HepG2 (cell line): Measurements from ENCODE around the gene S100A10. TPM values are rescaled to one million over a fixed set of nuclear protein-coding genes. Genes with fewer than 3 reads are reported as not detected.
A peak's percentile ranks its signal among the peaks of the same experiment; 100 is the strongest.

Experiments
- ATAC-seq: fragments of 200-7000 bp; cut with Tn5 transposase; 3 replicates; pipeline ENCODE4 v1.9.1; 2020; ENCODE audit warnings: mild to moderate bottlenecking, moderate library complexity
- BruUV-seq: library from RNA; stranded (reverse); fragments of 400-500 nt; replicated peaks from 2 replicates; lab custom pipeline; 2021; lab: Mats Ljungman, UMichigan
- CTCF ChIA-PET: fragments of 300-600 bp; formaldehyde crosslinking; extraction: SDS; loops from one replicate; lab custom pipeline; 2021; ENCODE audit warnings: low total read pairs, inconsistent platforms, low intra/inter-chr PET ratio; lab: Yijun Ruan, JAX
- POLR2A ChIA-PET: fragments of 350-600 bp; sonication (Branson Sonifier 250); formaldehyde crosslinking; loops from one replicate; lab custom pipeline; 2020; ENCODE audit warnings: antibody characterized with exemption, inconsistent platforms; lab: Yijun Ruan, JAX
- DNase-seq: peaks from one replicate; pipeline ENCODE4 v3.0.0-alpha.2; 2015; ENCODE audit warnings: low spot score
- FAIRE-seq: peaks from 3 replicates; lab custom pipeline; 2011; peaks lifted over from hg19 to GRCh38; lab: Jason Lieb, UNC
- H2AFZ ChIP-seq: one replicate; pipeline ENCODE4 v1.6.1; 2011; ENCODE audit warnings: low read length, inconsistent platforms
- H3K27ac ChIP-seq: fragments of 300-600 bp; 3 replicates; pipeline ENCODE4 v1.8.0; 2011; ENCODE audit warnings: mixed run types, mild to moderate bottlenecking, mixed read lengths, low read length, inconsistent platforms; ENCODE audit not compliant: insufficient read depth; ENCODE audit errors: extremely low read length
- H3K27me3 ChIP-seq, 2 experiments: fragments of 200-600 bp in 1 of 2; 2 replicates in 1 of 2; 3 replicates in 1 of 2; pipeline versions ENCODE4 v1.6.0 to v1.8.0; 2011; ENCODE audit warnings: low read length in 2 of 2, mild to moderate bottlenecking in 2 of 2, moderate library complexity in 2 of 2, inconsistent platforms in 1 of 2; ENCODE audit not compliant: insufficient read depth in 2 of 2, control insufficient read depth in 1 of 2
- H3K36me3 ChIP-seq, 2 experiments: fragments of 200-600 bp in 1 of 2; replicated peaks in 1 of 2; 2 replicates in 1 of 2; 3 replicates in 1 of 2; pipeline versions ENCODE4 v1.5.1 to v1.8.0; 2011; ENCODE audit warnings: low read length in 2 of 2, inconsistent platforms in 1 of 2; ENCODE audit not compliant: insufficient read depth in 2 of 2, control insufficient read depth in 1 of 2
- H3K4me1 ChIP-seq: 2 replicates; pipeline ENCODE4 v1.5.1; 2012; ENCODE audit warnings: low read length, inconsistent platforms; ENCODE audit not compliant: insufficient read depth
- H3K4me2 ChIP-seq: 2 replicates; pipeline ENCODE4 v1.6.0; 2011; ENCODE audit warnings: low read depth, low read length, inconsistent platforms
- H3K4me3 ChIP-seq, 3 experiments: fragments of 200-600 bp in 1 of 3; sonication (generic), shearing (Covaris generic) in 1 of 3; replicated peaks in 1 of 3; 2 replicates each; pipeline ENCODE4 v1.5.1; 2011 to 2016; ENCODE audit warnings: low read length in 3 of 3, inconsistent platforms in 2 of 3, low read depth in 2 of 3, mild to moderate bottlenecking in 2 of 3, control low read depth in 1 of 3, mixed read lengths in 1 of 3; ENCODE audit not compliant: insufficient read depth in 1 of 3
- H3K79me2 ChIP-seq: one replicate; pipeline ENCODE4 v1.6.1; 2011; ENCODE audit warnings: low read length, inconsistent platforms; ENCODE audit not compliant: insufficient read depth
- H3K9ac ChIP-seq: 2 replicates; pipeline ENCODE4 v1.6.0; 2011; ENCODE audit warnings: mild to moderate bottlenecking, low read depth, low read length, inconsistent platforms; ENCODE audit not compliant: insufficient read depth
- H3K9me3 ChIP-seq: 2 replicates; pipeline ENCODE4 v1.5.1; 2012; ENCODE audit warnings: mild to moderate bottlenecking, low read length
- H4K20me1 ChIP-seq: 2 replicates; pipeline ENCODE4 v1.6.0; 2011; ENCODE audit warnings: inconsistent platforms, mild to moderate bottlenecking, low read length, moderate library complexity; ENCODE audit not compliant: insufficient read depth
- DPF2 ChIP-seq: sonication (generic); formaldehyde crosslinking; IDR thresholded peaks from 2 replicates; pipeline ENCODE4 v1.4.0; 2020; ENCODE audit warnings: mild to moderate bottlenecking, low read depth, missing genetic modification reagents, borderline replicate concordance
- ELF1 ChIP-seq: sonication (generic); formaldehyde crosslinking; IDR thresholded peaks from 2 replicates; pipeline ENCODE4 v1.4.0; 2020; ENCODE audit warnings: missing genetic modification reagents
- ELF3 ChIP-seq: IDR thresholded peaks from 2 replicates; pipeline ENCODE4 v1.6.1; 2016; ENCODE audit warnings: missing genetic modification reagents, missing compliant biosample characterization
- ELF4 ChIP-seq: sonication (generic); formaldehyde crosslinking; IDR thresholded peaks from 2 replicates; pipeline ENCODE4 v1.5.0; 2020; ENCODE audit warnings: missing genetic modification reagents, mild to moderate bottlenecking, moderate library complexity, borderline replicate concordance
- GABPA ChIP-seq, 2 experiments: IDR thresholded peaks; 2 replicates each; pipeline ENCODE4 v1.6.1; 2011 to 2016; ENCODE audit warnings: low read depth in 2 of 2, low read length in 1 of 2, missing biosample characterization in 1 of 2, missing genetic modification characterization in 1 of 2
- ISL2 ChIP-seq: sonication (generic); formaldehyde crosslinking; IDR thresholded peaks from 2 replicates; pipeline ENCODE4 v1.5.0; 2020; ENCODE audit warnings: missing genetic modification reagents
- KDM3A ChIP-seq: IDR thresholded peaks from 2 replicates; pipeline ENCODE4 v1.6.1; 2018; ENCODE audit warnings: low read depth, missing compliant biosample characterization
- ZNF317 ChIP-seq: sonication (generic); formaldehyde crosslinking; IDR thresholded peaks from 2 replicates; pipeline ENCODE4 v1.5.0; 2020; ENCODE audit warnings: mild to moderate bottlenecking, missing genetic modification reagents
- ZNF646 ChIP-seq: sonication (generic); formaldehyde crosslinking; IDR thresholded peaks from 2 replicates; pipeline ENCODE4 v1.9.0; 2021; ENCODE audit warnings: mild to moderate bottlenecking, missing genetic modification reagents
- WGBS: methylation state at CpG from one replicate; pipeline ENCODE4 v1.1.6; 2017; ENCODE audit warnings: low lambda C conversion rate; 5-methylcytosine and 5-hydroxymethylcytosine counted together
- in situ Hi-C: cut with HindIII; loops from 2 replicates; pipeline ENCODE4 v1.10.0; 2017; ENCODE audit warnings: low pct_unique_long_range_greater_than_20kb; ENCODE audit not compliant: extremely low pct_ligation_motif_present
- intact Hi-C: fragments of 100-400 bp; cut with micrococcal nuclease; formaldehyde crosslinking; loops from one replicate; pipeline ENCODE4 v1.10.0; 2022; ENCODE audit not compliant: unreplicated experiment
- polyA plus RNA-seq, 8 experiments: library from polyadenylated mRNA; depleted of rRNA in 3 of 8; stranded (reverse) in 7 of 8; unstranded in 1 of 8; fragments of >200 nt; fragmentation: Illumina TruSeq in 4 of 8; extraction: Trizol in 4 of 8; gene quantifications; 2 replicates each; pipeline versions ENCODE4 v1.2.1 to v1.2.3, GENCODE V29; 2011 to 2016; ENCODE audit warnings: low read depth in 4 of 8, missing spikeins in 1 of 8, mixed read lengths in 1 of 8; ENCODE audit not compliant: insufficient read depth in 1 of 8
- total RNA-seq, 5 experiments: library from RNA; depleted of rRNA; stranded (reverse); fragments of >200 nt; fragmentation: Illumina TruSeq; extraction: Trizol; gene quantifications; 2 replicates each; pipeline ENCODE4 v1.2.3, GENCODE V29; 2016; ENCODE audit warnings: low read depth in 1 of 5
- TF ChIP-seq, protein P1 (sequence below): sonication (generic); formaldehyde crosslinking; IDR thresholded peaks from 2 replicates; pipeline ENCODE4 v1.5.0; 2020; ENCODE audit warnings: missing genetic modification reagents, mild to moderate bottlenecking, borderline replicate concordance
- TF ChIP-seq, protein P2 (sequence below): IDR thresholded peaks from 2 replicates; pipeline ENCODE4 v1.6.1; 2016; ENCODE audit warnings: missing biosample characterization, missing genetic modification reagents, low read depth

Gene S100A10
- total and polyA plus RNA-seq, 2 of the 13 experiments (the other 11 are each of a cell fraction or from before 2014, with no cell fraction given): 16.8 to 28.7 TPM

DNA sequence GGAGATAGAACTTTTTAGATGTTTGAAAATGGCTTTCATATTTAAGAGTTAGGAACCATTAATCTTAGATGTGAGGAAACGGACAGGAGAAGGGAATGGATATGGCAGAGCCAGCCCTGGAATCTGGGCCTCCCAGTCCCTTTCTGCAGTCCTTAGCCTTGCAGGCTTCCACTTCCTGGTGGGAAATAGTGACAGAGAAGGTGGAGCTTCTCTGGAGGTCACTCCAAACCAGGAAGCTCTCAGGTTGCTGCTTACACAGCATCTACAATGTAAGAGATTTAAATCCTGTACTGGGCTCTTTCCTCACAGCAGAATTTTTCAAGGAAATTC is 40.6 kb upstream of the S100A10 start:
- ChIA-PET CTCF (interaction anchor here (1.1 to 1.7 kb wide), 2 partner anchors 67 to 100 kb away, joined by 4 to 7 read pairs; no protein-coding TSS in a partner anchor), POLR2A (interaction anchor here (0.8 to 3.8 kb wide), 4 partner anchors 14 to 125 kb away, joined by 3 to 30 read pairs (median 5); partner anchors contain the start of genes S100A10 and THEM4)
- DNase-seq (peak; percentile 42), FAIRE-seq (no peak), ATAC-seq (peak; percentile 68)
- in situ Hi-C loops (no loop called here), intact Hi-C loops (no loop called here)
- peaks cover 35% of the 10 kb centered on the region for H3K4me1 ChIP-seq
- H3K27me3 ChIP-seq: peaks cover 0 to 23% of the 10 kb centered on the region in 2 experiments; a peak in 1 of 5 replicates
- H3K27ac ChIP-seq: no peak overlapping the region
- peak overlapping the region; percentile 82 for H3K4me2 ChIP-seq
- WGBS: 72% methylated on average over 1 of the region's 1 CpG
- H3K4me3 ChIP-seq: peak overlapping the region in 2 of 3 experiments; percentile 38 to 59; a peak in 3 of 6 replicates
- no peaks in the 10 kb centered on the region for H3K79me2 ChIP-seq
- no peaks in the 10 kb centered on the region for H3K9me3 ChIP-seq
- no TSS peak for BruUV-seq
- 0 out of 5 replicates have a peak, but pooled peaks cover 0 to 2% of the 10 kb centered on the region in 2 experiments for H3K36me3 ChIP-seq
- TF ChIP-seq GABPA (IDR thresholded peaks at IDR 0.05; ENCODE audit: low read depth, low read length) (no peak), GABPA (CRISPR knock-in tag; IDR thresholded peaks at IDR 0.05; ENCODE audit: low read depth) (peak; percentile 52; the same call in 1 of the 2 replicates), ISL2 (CRISPR knock-in tag) (no peak), ELF4 (CRISPR knock-in tag) (peak; percentile 84; the same call in 1 of the 2 replicates), ZNF646 (CRISPR knock-in tag) (no peak), ZNF317 (CRISPR knock-in tag) (no peak), ELF1 (CRISPR knock-in tag) (peak; percentile 62; the same call in 1 of the 2 replicates), ELF3 (CRISPR knock-in tag) (peak; percentile 34; the same call in 1 of the 2 replicates), KDM3A (CRISPR knock-in tag) (no peak), DPF2 (CRISPR knock-in tag) (no peak)
- TF ChIP-seq, protein P1, sequence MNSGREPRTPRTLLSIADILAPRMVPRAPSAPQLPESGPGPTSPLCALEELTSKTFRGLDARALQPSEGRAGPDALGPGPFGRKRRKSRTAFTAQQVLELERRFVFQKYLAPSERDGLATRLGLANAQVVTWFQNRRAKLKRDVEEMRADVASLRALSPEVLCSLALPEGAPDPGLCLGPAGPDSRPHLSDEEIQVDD (CRISPR knock-in tag): no peak
- TF ChIP-seq, protein P2, sequence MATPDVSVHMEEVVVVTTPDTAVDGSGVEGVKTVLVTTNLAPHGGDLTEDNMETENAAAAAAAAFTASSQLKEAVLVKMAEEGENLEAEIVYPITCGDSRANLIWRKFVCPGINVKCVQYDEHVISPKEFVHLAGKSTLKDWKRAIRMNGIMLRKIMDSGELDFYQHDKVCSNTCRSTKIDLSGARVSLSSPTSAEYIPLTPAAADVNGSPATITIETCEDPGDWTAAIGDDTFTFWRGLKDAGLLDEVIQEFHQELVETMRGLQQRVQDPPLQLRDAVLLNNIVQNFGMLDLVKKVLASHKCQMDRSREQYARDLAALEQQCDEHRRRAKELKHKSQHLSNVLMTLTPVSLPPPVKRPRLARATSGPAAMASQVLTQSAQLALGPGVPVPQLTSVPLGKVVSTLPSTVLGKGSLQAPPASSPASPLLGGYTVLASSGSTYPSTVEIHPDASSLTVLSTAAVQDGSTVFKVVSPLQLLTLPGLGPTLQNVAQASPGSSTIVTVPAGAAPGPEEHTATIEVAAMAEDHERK (CRISPR knock-in tag): no peak
- no peak overlapping the region for H3K9ac ChIP-seq
- peak overlapping the region; percentile 74 for H2AFZ ChIP-seq
- no peaks in the 10 kb centered on the region for H4K20me1 ChIP-seq
